Immature natural killer cell (primary cell): ENCODE measurements around the gene FGF14. TPM values are rescaled to one million over a fixed set of nuclear protein-coding genes. Genes with fewer than 3 reads are reported as not detected.

Experiments used
- DNase-seq, 3 donors: peaks; one replicate each; pipeline ENCODE4 v3.0.0; 2022; ENCODE audit warnings: mixed read lengths in 1 of 3
- H3K27ac Mint-ChIP-seq, 6 donors: one replicate each; pipeline ENCODE4 v1.8.0; 2020; ENCODE audit warnings: mixed read lengths in 6 of 6, mild to moderate bottlenecking in 5 of 6, inconsistent platforms in 4 of 6, moderate library complexity in 3 of 6
- H3K27me3 Mint-ChIP-seq, 3 donors: one replicate each; pipeline ENCODE4 v1.8.0; 2020 to 2021; ENCODE audit warnings: low read depth in 3 of 3, mild to moderate bottlenecking in 3 of 3, mixed read lengths in 3 of 3, moderate library complexity in 3 of 3, inconsistent platforms in 1 of 3
- H3K36me3 Mint-ChIP-seq, 3 donors: one replicate each; pipeline ENCODE4 v1.8.0; 2020; ENCODE audit warnings: mixed read lengths in 3 of 3, inconsistent platforms in 2 of 3, mild to moderate bottlenecking in 2 of 3
- H3K4me1 Mint-ChIP-seq, 2 donors: one replicate each; pipeline ENCODE4 v1.8.0; 2020; ENCODE audit warnings: inconsistent platforms in 2 of 2, mild to moderate bottlenecking in 2 of 2, mixed read lengths in 2 of 2, moderate library complexity in 1 of 2
- H3K4me3 Mint-ChIP-seq, 5 donors: one replicate each; pipeline ENCODE4 v1.8.0; 2020; ENCODE audit warnings: mild to moderate bottlenecking in 5 of 5, mixed read lengths in 5 of 5, inconsistent platforms in 3 of 5, moderate library complexity in 3 of 5
- H3K9me3 Mint-ChIP-seq, 6 donors: one replicate each; pipeline ENCODE4 v1.8.0; 2020; ENCODE audit warnings: mild to moderate bottlenecking in 6 of 6, mixed read lengths in 6 of 6, inconsistent platforms in 4 of 6, moderate library complexity in 3 of 6
- polyA plus RNA-seq, 3 donors: library from polyadenylated mRNA; unstranded; fragments of 300-500 nt; fragmentation: Illumina TruSeq; gene quantifications; one replicate each; pipeline ENCODE4 v1.2.3, GENCODE V29; 2021

The FGF14 gene
- polyA plus RNA-seq, 3 donors from 2014 or later, result not detected

GRCh38 chr13:101892296-101892695 lies 509.6 kb downstream of the FGF14 start:
- H3K9me3 Mint-ChIP-seq, result peaks cover 0 to 7% (median 2%) of the 10 kb centered on the region in 6 donors
- H3K36me3 Mint-ChIP-seq, result no peaks in the 10 kb centered on the region
- peaks cover 0 to 5% (median 2%) of the 10 kb centered on the region in 3 donors for H3K27me3 Mint-ChIP-seq
- no peak overlapping the region for H3K4me3 Mint-ChIP-seq
- no peak overlapping the region for H3K27ac Mint-ChIP-seq
- H3K4me1 Mint-ChIP-seq, result no peaks in the 10 kb centered on the region
- no peak for DNase-seq

DNA sequence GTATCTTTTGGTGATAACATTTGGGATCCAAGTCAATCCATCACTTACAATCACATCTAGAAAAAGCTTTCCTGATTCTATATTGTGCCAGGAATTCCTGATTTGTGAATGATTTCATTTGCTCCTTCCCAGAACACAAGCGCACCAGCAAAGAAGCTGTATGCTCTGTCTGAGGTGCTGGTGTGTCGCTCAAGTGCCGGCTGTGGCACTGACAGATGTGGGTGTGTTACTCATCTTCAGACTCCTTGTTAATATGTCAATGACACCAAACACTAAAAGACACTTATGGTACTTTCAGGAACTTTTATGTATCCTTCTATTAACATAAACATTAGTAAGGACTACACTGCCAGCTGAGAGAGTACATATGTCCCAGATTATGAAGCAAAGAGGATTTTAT lies 520.3 kb downstream of the FGF14 start:
- H3K4me1 Mint-ChIP-seq, result no peaks in the 10 kb centered on the region
- peaks cover 0 to 9% (median 0%) of the 10 kb centered on the region in 3 donors for H3K27me3 Mint-ChIP-seq
- no peak for DNase-seq
- H3K27ac Mint-ChIP-seq, result no peak overlapping the region
- H3K4me3 Mint-ChIP-seq, result no peak overlapping the region
- H3K9me3 Mint-ChIP-seq, result peaks cover 0 to 3% (median under 1%) of the 10 kb centered on the region in 6 donors
- H3K36me3 Mint-ChIP-seq, result no peaks in the 10 kb centered on the region

GRCh38 chr13:101880581-101880980 lies 521.3 kb downstream of the FGF14 start:
- Mint-ChIP-seq H3K9me3 (peaks cover 0 to 3% (median under 1%) of the 10 kb centered on the region in 6 donors), H3K4me3 (no peak overlapping the region), H3K27me3 (peaks cover 0 to 9% (median 0%) of the 10 kb centered on the region in 3 donors), H3K36me3 (no peaks in the 10 kb centered on the region), H3K27ac (no peak overlapping the region), H3K4me1 (no peaks in the 10 kb centered on the region)
- no peak for DNase-seq

GRCh38 chr13:101876951-101877350 lies 524.9 kb downstream of the FGF14 start:
- Mint-ChIP-seq H3K4me3 (no peak overlapping the region), H3K4me1 (no peaks in the 10 kb centered on the region), H3K27ac (no peak overlapping the region), H3K9me3 (peaks cover 0 to 3% (median under 1%) of the 10 kb centered on the region in 6 donors), H3K27me3 (peaks cover 0 to 9% (median 0%) of the 10 kb centered on the region in 3 donors), H3K36me3 (no peaks in the 10 kb centered on the region)
- DNase-seq, result no peak

DNA sequence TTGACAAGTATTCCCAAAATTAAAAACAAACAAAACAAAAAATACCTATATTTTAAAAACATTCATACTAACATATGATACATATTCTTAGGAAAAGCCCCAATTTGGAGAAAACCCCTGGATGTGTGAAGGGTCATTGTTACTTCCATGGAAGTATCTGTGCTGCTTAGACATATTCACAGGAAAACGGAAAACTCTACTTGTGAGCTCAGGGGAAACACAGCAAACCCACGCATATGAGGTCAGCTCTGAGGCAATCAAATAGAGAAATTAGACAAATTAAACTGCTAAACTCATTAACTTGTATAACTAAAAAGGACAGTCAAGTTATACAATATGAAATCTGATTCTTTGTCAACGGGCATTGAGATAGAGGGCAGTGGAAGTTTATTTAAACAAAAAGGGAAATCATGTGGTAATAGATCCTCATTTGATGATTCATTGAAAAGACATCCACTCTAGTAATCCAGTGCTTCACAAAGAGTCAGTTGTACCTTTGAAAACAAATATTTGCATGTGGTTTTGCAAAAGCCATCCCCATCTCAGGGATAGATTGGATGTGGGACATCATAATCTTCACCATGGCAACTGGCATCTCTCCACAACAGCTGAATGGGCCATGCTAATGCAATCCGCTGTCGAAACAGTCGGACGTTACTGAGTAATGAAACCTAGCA lies 526.0 kb downstream of the FGF14 start:
- H3K27me3 Mint-ChIP-seq, result peaks cover 0 to 9% (median 0%) of the 10 kb centered on the region in 3 donors
- no peaks in the 10 kb centered on the region for H3K4me1 Mint-ChIP-seq
- H3K9me3 Mint-ChIP-seq, result peaks cover 0 to 3% (median 0%) of the 10 kb centered on the region in 6 donors
- no peaks in the 10 kb centered on the region for H3K36me3 Mint-ChIP-seq
- no peak overlapping the region for H3K27ac Mint-ChIP-seq
- no peak for DNase-seq
- no peak overlapping the region for H3K4me3 Mint-ChIP-seq

GRCh38 chr13:101875091-101875490 lies 526.8 kb downstream of the FGF14 start:
- Mint-ChIP-seq H3K9me3 (peaks cover 0 to 3% (median 0%) of the 10 kb centered on the region in 6 donors), H3K4me3 (no peak overlapping the region), H3K4me1 (no peaks in the 10 kb centered on the region)

DNA sequence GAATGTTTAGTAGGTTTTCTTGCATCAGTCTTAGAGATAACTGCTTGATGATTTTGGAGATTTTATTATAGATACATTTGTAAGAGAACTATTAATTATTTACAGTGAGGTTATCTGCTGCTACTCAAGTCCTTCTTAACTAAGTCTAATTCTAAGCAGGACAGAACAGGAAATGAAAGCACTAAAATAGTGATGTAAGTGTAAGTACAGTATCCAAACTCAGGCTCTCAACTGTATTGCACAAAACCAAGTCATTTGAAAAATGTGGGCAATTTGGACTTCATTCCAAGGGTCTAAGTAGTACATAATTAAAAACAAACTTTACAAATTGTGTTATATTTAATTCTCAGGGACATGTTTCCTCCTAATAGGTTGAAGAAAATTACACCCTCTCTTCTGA lies 532.3 kb downstream of the FGF14 start:
- DNase-seq, result no peak
- no peak overlapping the region for H3K4me3 Mint-ChIP-seq
- peaks cover 0 to 4% (median 2%) of the 10 kb centered on the region in 6 donors for H3K9me3 Mint-ChIP-seq
- no peaks in the 10 kb centered on the region for H3K36me3 Mint-ChIP-seq
- H3K27me3 Mint-ChIP-seq, result peaks cover 1 to 3% (median 2%) of the 10 kb centered on the region in 3 donors
- no peaks in the 10 kb centered on the region for H3K4me1 Mint-ChIP-seq
- H3K27ac Mint-ChIP-seq, result no peak overlapping the region

More at GRCh38 chr13:101875091-101875490, 526.8 kb downstream of the FGF14 start:
- Mint-ChIP-seq H3K27ac (no peak overlapping the region), H3K27me3 (peaks cover 0 to 5% (median 0%) of the 10 kb centered on the region in 3 donors), H3K36me3 (no peaks in the 10 kb centered on the region)
- DNase-seq, result no peak

GRCh38 chr13:101868585-101869469 lies 533.0 kb downstream of the FGF14 start:
- no peaks in the 10 kb centered on the region for H3K4me1 Mint-ChIP-seq
- no peak overlapping the region for H3K27ac Mint-ChIP-seq
- DNase-seq, result no peak
- H3K36me3 Mint-ChIP-seq, result no peaks in the 10 kb centered on the region
- H3K27me3 Mint-ChIP-seq, result peaks cover 2 to 3% (median 3%) of the 10 kb centered on the region in 3 donors
- H3K4me3 Mint-ChIP-seq, result no peak overlapping the region
- H3K9me3 Mint-ChIP-seq, result peaks cover 0 to 4% (median 2%) of the 10 kb centered on the region in 6 donors

GRCh38 chr13:101866889-101867581 lies 534.8 kb downstream of the FGF14 start:
- H3K4me3 Mint-ChIP-seq, result no peak overlapping the region

GRCh38 chr13:101858860-101859259 lies 543.0 kb downstream of the FGF14 start:
- peaks cover 0 to 5% (median 0%) of the 10 kb centered on the region in 6 donors for H3K9me3 Mint-ChIP-seq
- no peak overlapping the region for H3K27ac Mint-ChIP-seq
- DNase-seq, result no peak
- no peaks in the 10 kb centered on the region for H3K36me3 Mint-ChIP-seq
- H3K4me3 Mint-ChIP-seq, result no peak overlapping the region
- no peaks in the 10 kb centered on the region for H3K27me3 Mint-ChIP-seq
- no peaks in the 10 kb centered on the region for H3K4me1 Mint-ChIP-seq

More at GRCh38 chr13:101866889-101867581, 534.8 kb downstream of the FGF14 start:
- DNase-seq, result no peak
- no peak overlapping the region for H3K27ac Mint-ChIP-seq
- no peaks in the 10 kb centered on the region for H3K4me1 Mint-ChIP-seq
- H3K9me3 Mint-ChIP-seq, result peaks cover 0 to 4% (median 2%) of the 10 kb centered on the region in 6 donors
- H3K36me3 Mint-ChIP-seq, result no peaks in the 10 kb centered on the region
- H3K27me3 Mint-ChIP-seq, result peaks cover 2 to 3% (median 3%) of the 10 kb centered on the region in 3 donors

- no peaks in the 10 kb centered on the region for H3K36me3 Mint-ChIP-seq
- H3K4me1 Mint-ChIP-seq, result no peaks in the 10 kb centered on the region
- H3K9me3 Mint-ChIP-seq, result peaks cover 0 to 10% (median under 1%) of the 10 kb centered on the region in 6 donors
- no peak overlapping the region for H3K27ac Mint-ChIP-seq
- H3K27me3 Mint-ChIP-seq, result peaks cover 0 to 2% (median 0%) of the 10 kb centered on the region in 3 donors
- no peak overlapping the region for H3K4me3 Mint-ChIP-seq
- no peak for DNase-seq
Measured at GRCh38 chr13:101846701-101847100, 555.1 kb downstream of the FGF14 start.

- H3K36me3 Mint-ChIP-seq, result no peaks in the 10 kb centered on the region
- H3K4me3 Mint-ChIP-seq, result no peak overlapping the region
- no peaks in the 10 kb centered on the region for H3K4me1 Mint-ChIP-seq
- no peak overlapping the region for H3K27ac Mint-ChIP-seq
- peaks cover 0 to 10% (median under 1%) of the 10 kb centered on the region in 6 donors for H3K9me3 Mint-ChIP-seq
- DNase-seq, result no peak
- H3K27me3 Mint-ChIP-seq, result peaks cover 0 to 2% (median 0%) of the 10 kb centered on the region in 3 donors
Measured at GRCh38 chr13:101846249-101846648, 555.6 kb downstream of the FGF14 start.

GRCh38 chr13:101845245-101846020 lies 556.4 kb downstream of the FGF14 start:
- no peak for DNase-seq
- Mint-ChIP-seq H3K9me3 (peaks cover 0 to 10% (median under 1%) of the 10 kb centered on the region in 6 donors), H3K4me3 (no peak overlapping the region), H3K27ac (no peak overlapping the region), H3K27me3 (peaks cover 0 to 2% (median 0%) of the 10 kb centered on the region in 3 donors), H3K4me1 (no peaks in the 10 kb centered on the region), H3K36me3 (no peaks in the 10 kb centered on the region)
